ENCODE data around the gene UCKL1. TPM values are rescaled to one million over a fixed set of nuclear protein-coding genes. Genes with fewer than 3 reads are reported as not detected.

UCKL1 gene
- total and polyA plus RNA-seq, 2 donors from 2014 or later, result 39.3 to 39.8 TPM

- H3K9me3 ChIP-seq (ENCODE audit: control insufficient read depth in 2 of 3, insufficient read depth in 1 of 3, low read length in 3 of 3), result no peaks in the 10 kb centered on the region
- no peak for FAIRE-seq
- no peaks in the 10 kb centered on the region for H3K27me3 ChIP-seq (ENCODE audit: control insufficient read depth, insufficient read depth, low read length)
- no peak for DNase-seq
- H3K4me3 ChIP-seq (ENCODE audit: low read length in 3 of 3), result no peak overlapping the region
- H3K27ac ChIP-seq (ENCODE audit: low read depth in 2 of 2, low read length in 2 of 2), result no peak overlapping the region
- H3K4me1 ChIP-seq (ENCODE audit: control insufficient read depth in 2 of 3, insufficient read depth in 2 of 3, low read depth in 1 of 3, low read length in 3 of 3), result peaks cover 0 to 4% (median 0%) of the 10 kb centered on the region in 3 donors
- H3K36me3 ChIP-seq (ENCODE audit: control insufficient read depth in 2 of 3, insufficient read depth in 3 of 3, low read length in 3 of 3), result peaks cover 2 to 50% (median 25%) of the 10 kb centered on the region in 3 donors
- intact Hi-C loops (cut with DNase I), result no loop called here
- no peak overlapping the region for H3K9ac ChIP-seq (ENCODE audit: low read length in 3 of 3)
- no peak for TF ChIP-seq CTCF (IDR thresholded peaks at IDR 0.05; ENCODE audit: borderline replicate concordance, extremely low read depth, insufficient read depth)
Observed at GRCh38 chr20:64001607-64002011, 45.4 kb upstream of the UCKL1 start.

GRCh38 chr20:64000906-64001305, 44.7 kb upstream of the UCKL1 start:
- Histone ChIP-seq H3K9me3 (ENCODE audit: control insufficient read depth in 2 of 3, insufficient read depth in 1 of 3, low read length in 3 of 3) (no peaks in the 10 kb centered on the region), H3K9ac (ENCODE audit: low read length in 3 of 3) (no peak overlapping the region), H3K4me3 (ENCODE audit: low read length in 3 of 3) (no peak overlapping the region), H3K27me3 (ENCODE audit: control insufficient read depth, insufficient read depth, low read length) (no peaks in the 10 kb centered on the region), H3K36me3 (ENCODE audit: control insufficient read depth in 2 of 3, insufficient read depth in 3 of 3, low read length in 3 of 3) (peaks cover 2 to 56% (median 25%) of the 10 kb centered on the region in 3 donors), H3K27ac (ENCODE audit: low read depth in 2 of 2, low read length in 2 of 2) (no peak overlapping the region), H3K4me1 (ENCODE audit: control insufficient read depth in 2 of 3, insufficient read depth in 2 of 3, low read depth in 1 of 3, low read length in 3 of 3) (peaks cover 0 to 4% (median 0%) of the 10 kb centered on the region in 3 donors)
- FAIRE-seq (no peak), DNase-seq (no peak)
- no peak for TF ChIP-seq CTCF (IDR thresholded peaks at IDR 0.05; ENCODE audit: borderline replicate concordance, extremely low read depth, insufficient read depth)
- intact Hi-C loops (cut with DNase I), result no loop called here

- Histone ChIP-seq H3K9ac (ENCODE audit: low read length in 3 of 3) (no peak overlapping the region), H3K4me1 (ENCODE audit: control insufficient read depth in 2 of 3, insufficient read depth in 2 of 3, low read depth in 1 of 3, low read length in 3 of 3) (peaks cover 3 to 22% (median 7%) of the 10 kb centered on the region in 3 donors), H3K27me3 (ENCODE audit: control insufficient read depth, insufficient read depth, low read length) (no peaks in the 10 kb centered on the region), H3K36me3 (ENCODE audit: control insufficient read depth in 2 of 3, insufficient read depth in 3 of 3, low read length in 3 of 3) (peaks cover 3 to 18% (median 15%) of the 10 kb centered on the region in 3 donors), H3K27ac (ENCODE audit: low read depth in 2 of 2, low read length in 2 of 2) (no peak overlapping the region), H3K4me3 (ENCODE audit: low read length in 3 of 3) (no peak overlapping the region), H3K9me3 (ENCODE audit: control insufficient read depth in 2 of 3, insufficient read depth in 1 of 3, low read length in 3 of 3) (no peaks in the 10 kb centered on the region)
- no peak for TF ChIP-seq CTCF (IDR thresholded peaks at IDR 0.05; ENCODE audit: borderline replicate concordance, extremely low read depth, insufficient read depth)
- intact Hi-C loops (cut with DNase I), result no loop called here
- FAIRE-seq, result no peak
- DNase-seq, result no peak
Observed at GRCh38 chr20:63982937-63983336, 26.7 kb upstream of the UCKL1 start.

Measured in kidney (tissue), 14 donors.